Heart right ventricle (tissue), 16 donors: ENCODE measurements around the gene CTBP2. TPM values are rescaled to one million over a fixed set of nuclear protein-coding genes. Genes with fewer than 3 reads are reported as not detected.

Experiments used
- ATAC-seq, 8 donors: fragments of 200-7000 bp; cut with Tn5 transposase; one replicate each; pipeline ENCODE4 v1.9.1; 2020; ENCODE audit warnings: mild to moderate bottlenecking in 8 of 8, moderate library complexity in 8 of 8, moderate number of reproducible peaks in 1 of 8
- DNase-seq, 2 donors: peaks; one replicate each; pipeline ENCODE4 v3.0.0-alpha.2; 2020
- H3K27ac ChIP-seq, 10 donors: fragments of 200-600 bp; sonication (generic) in 2 of 10; one replicate each; pipeline versions ENCODE4 v1.5.0 to v1.8.0; 2020 to 2022; ENCODE audit warnings: mild to moderate bottlenecking in 3 of 10
- H3K27me3 ChIP-seq, 7 donors: fragments of 200-600 bp; one replicate each; pipeline ENCODE4 v1.8.0; 2021 to 2022; ENCODE audit warnings: mild to moderate bottlenecking in 2 of 7
- H3K36me3 ChIP-seq, 9 donors: fragments of 200-600 bp; sonication (generic) in 1 of 9; one replicate each; pipeline versions ENCODE4 v1.5.0 to v1.8.0; 2020 to 2022; ENCODE audit warnings: mild to moderate bottlenecking in 2 of 9
- H3K4me1 ChIP-seq, 9 donors: fragments of 200-600 bp; sonication (generic) in 1 of 9; one replicate each; pipeline versions ENCODE4 v1.5.0 to v1.8.0; 2020 to 2022; ENCODE audit warnings: mild to moderate bottlenecking in 4 of 9
- H3K4me3 ChIP-seq, 10 donors: fragments of 200-600 bp; sonication (generic) in 2 of 10; one replicate each; pipeline versions ENCODE4 v1.5.0 to v1.8.0; 2020 to 2022; ENCODE audit warnings: mild to moderate bottlenecking in 7 of 10, moderate library complexity in 2 of 10
- H3K9me3 ChIP-seq, 11 donors: fragments of 200-600 bp in 10 of 11; sonication (generic) in 2 of 11; one replicate each; pipeline versions ENCODE4 v1.5.0 to v1.8.0; 2013 to 2022; ENCODE audit warnings: mild to moderate bottlenecking in 2 of 11, control low read depth in 1 of 11, moderate library complexity in 1 of 11
- CTCF ChIP-seq, 9 donors: fragments of 200-600 bp; sonication (generic) in 2 of 9; IDR thresholded peaks; one replicate each; pipeline versions ENCODE4 v1.5.0 to v1.8.0; 2021 to 2022; ENCODE audit warnings: antibody characterized with exemption in 9 of 9, mild to moderate bottlenecking in 5 of 9, moderate library complexity in 1 of 9
- WGBS, 2 donors: extraction: QIAGEN DNeasy Blood & Tissue Kit; methylation state at CpG; one replicate each; pipeline ENCODE4 v1.1.7; 2013; ENCODE audit warnings: inconsistent platforms in 1 of 2; 5-methylcytosine and 5-hydroxymethylcytosine counted together
- intact Hi-C, 10 donors: fragments of 100-400 bp; cut with DNase I; formaldehyde crosslinking; loops; one replicate each; pipeline versions ENCODE4 v1.11.1 to v1.14.2; 2022
- polyA plus RNA-seq, 2 donors: library from polyadenylated mRNA; stranded (reverse); fragments of 200-250 nt; gene quantifications; one replicate each; pipeline ENCODE4 v1.2.3, GENCODE V29; 2013
- total RNA-seq, 10 donors: library from RNA; stranded (reverse); fragmentation: NEBNext Ultra II Directional in 3 of 10; extraction: Animal tissue kit (Norgen Biotek cat#: 25700) in 3 of 10; gene quantifications; one replicate each; pipeline versions ENCODE4 v1.2.1 to v1.2.4, GENCODE V29; 2021 to 2023
- donor health status: Arrhythmogenic right ventricular cardiomyopathy.
- donor health status: ischemic (EF 13 %, LVEDD 7.1; RV severe dilation, severe dysfunction).
- donor health status: healthy with polysubstance abuse.
- donor health status: DM: no; HTN: yes; CAD: no.
- donor health status: DM: no; HTN: no; CAD: no.
- donor health status: ischemic (EF 25% LVEDD 6.9; RV normal size, moderate dysfunction).
- donor health status: ischemic (EF 25% LVEDD 5.7; RV mildly dilated, moderate dysfunction).
- donor health status: healthy.
- donor health status: DM: yes; HTN: yes; CAD: no.
- donor health status: Ischemic cardiomyopathy.
- donor health status: ischemic (EF 35%, LVEDD 5.7; RV mildly dilated, moderate dysfunction).
- donor health status: nonischemic (EF 11% LVEDD 7.7; RV severe dilation, severe dysfunction).
- donor health status: DM: yes; HTN: yes; CAD: no.
- donor health status: PGD.
- donor health status: ischemic (EF 29% LVEDD 5.4; RV normal size, mild dysfunction).
- donor health status: nonischemic (EF 23%, LVEDD 6.1; RV moderate dilation, normal function).

CTBP2 gene
- total and polyA plus RNA-seq, 12 donors = 14.7 to 36.2 (median 26.0) TPM

- TF ChIP-seq CTCF (IDR thresholded peaks at IDR 0.05) = no peak
- peaks cover 0 to 46% (median 8%) of the 10 kb centered on the region in 9 donors for H3K36me3 ChIP-seq
- no peak overlapping the region for H3K4me3 ChIP-seq
- no peaks in the 10 kb centered on the region for H3K27me3 ChIP-seq
- peaks cover 6 to 71% (median 26%) of the 10 kb centered on the region in 9 donors for H3K4me1 ChIP-seq
- H3K9me3 ChIP-seq = peaks cover 0 to 9% (median 0%) of the 10 kb centered on the region in 11 donors
- ATAC-seq (no peak), DNase-seq (no peak)
- intact Hi-C loops = no loop called here
- WGBS, 2 donors = 94 to 95% methylated on average over 17 of the region's 17 CpGs
- H3K27ac ChIP-seq = no peak overlapping the region
Measured at GRCh38 chr10:125103924-125104323, 56.4 kb downstream of the CTBP2 start.

- Histone ChIP-seq H3K27me3 (no peaks in the 10 kb centered on the region), H3K27ac (no peak overlapping the region), H3K4me1 (peaks cover 6 to 73% (median 26%) of the 10 kb centered on the region in 9 donors), H3K9me3 (peaks cover 0 to 9% (median 0%) of the 10 kb centered on the region in 11 donors), H3K36me3 (peaks cover 0 to 41% (median 4%) of the 10 kb centered on the region in 9 donors), H3K4me3 (no peak overlapping the region)
- no peak for TF ChIP-seq CTCF (IDR thresholded peaks at IDR 0.05)
- intact Hi-C loops = no loop called here
- 80 to 89% methylated on average over 9 of the region's 9 CpGs for WGBS, 2 donors
- ATAC-seq (no peak), DNase-seq (no peak)
Measured at GRCh38 chr10:125103466-125103865, 56.9 kb downstream of the CTBP2 start.

- intact Hi-C loops = no loop called here
- peak in 2 of 8 donors; percentile 13 to 15 for ATAC-seq
- WGBS, 2 donors = 85 to 92% methylated on average over 10 of the region's 10 CpGs
- H3K36me3 ChIP-seq = peaks cover 0 to 35% (median 0%) of the 10 kb centered on the region in 9 donors
- H3K4me3 ChIP-seq = no peak overlapping the region
- no peaks in the 10 kb centered on the region for H3K27me3 ChIP-seq
- no peak for DNase-seq
- TF ChIP-seq CTCF (IDR thresholded peaks at IDR 0.05) = no peak
- H3K4me1 ChIP-seq = peaks cover 6 to 73% (median 26%) of the 10 kb centered on the region in 9 donors
- H3K27ac ChIP-seq = no peak overlapping the region
- H3K9me3 ChIP-seq = peaks cover 0 to 3% (median 0%) of the 10 kb centered on the region in 11 donors
Measured at GRCh38 chr10:125102821-125103220, 57.5 kb downstream of the CTBP2 start.

GRCh38 chr10:125102246-125102645 lies 58.1 kb downstream of the CTBP2 start:
- intact Hi-C loops = no loop called here

More at GRCh38 chr10:125102246-125102645, 58.1 kb downstream of the CTBP2 start:
- no peak for TF ChIP-seq CTCF (IDR thresholded peaks at IDR 0.05)
- Histone ChIP-seq H3K36me3 (peaks cover 0 to 32% (median 0%) of the 10 kb centered on the region in 9 donors), H3K4me3 (no peak overlapping the region), H3K9me3 (no peaks in the 10 kb centered on the region), H3K27me3 (no peaks in the 10 kb centered on the region), H3K4me1 (peaks cover 6 to 69% (median 26%) of the 10 kb centered on the region in 9 donors), H3K27ac (no peak overlapping the region)
- ATAC-seq (no peak), DNase-seq (no peak)
- WGBS, 2 donors = 41 to 49% methylated on average over 3 of the region's 3 CpGs
